COR-L47 (cell line): ENCODE results near the gene FLYWCH2.

ENCODE experiments used
- DNase-seq: peaks from one replicate; lab custom pipeline; 2025; lab: John Stamatoyannopoulos, UW

The FLYWCH2 gene

GRCh38 chr16:2853531-2854073 is 29.4 kb upstream of the FLYWCH2 start:
- DNase-seq: no peak

- no peak for DNase-seq
Observed at GRCh38 chr16:2854700-2855309, 28.2 kb upstream of the FLYWCH2 start.

- no peak for DNase-seq
Observed at GRCh38 chr16:2855536-2855935, 27.5 kb upstream of the FLYWCH2 start.

GRCh38 chr16:2856061-2856670 is 26.8 kb upstream of the FLYWCH2 start:
- DNase-seq: no peak

- DNase-seq: no peak
Observed at GRCh38 chr16:2856686-2857450, 26.1 kb upstream of the FLYWCH2 start.

GRCh38 chr16:2857451-2858244 is 25.4 kb upstream of the FLYWCH2 start, which contains the start of gene PRSS22:
PRSS22 (minus strand) TSS chr16:2858170; CDS start chr16:2858104, 66 bp downstream.
- DNase-seq: no peak

GRCh38 chr16:2858245-2859025 is 24.6 kb upstream of the FLYWCH2 start:
- DNase-seq: no peak

GRCh38 chr16:2859686-2860265 is 23.2 kb upstream of the FLYWCH2 start:
- no peak for DNase-seq

GRCh38 chr16:2860826-2861567 is 22.0 kb upstream of the FLYWCH2 start:
- DNase-seq: no peak

GRCh38 chr16:2865651-2866050 is 17.4 kb upstream of the FLYWCH2 start:
- DNase-seq: no peak

- no peak for DNase-seq
Observed at GRCh38 chr16:2866431-2866830, 16.6 kb upstream of the FLYWCH2 start.

GRCh38 chr16:2867661-2867986 is 15.4 kb upstream of the FLYWCH2 start:
- DNase-seq: no peak

GRCh38 chr16:2867987-2868789 is 14.8 kb upstream of the FLYWCH2 start:
- peak; percentile 82 for DNase-seq

GRCh38 chr16:2871926-2872325 is 11.1 kb upstream of the FLYWCH2 start:
- no peak for DNase-seq

- DNase-seq: no peak
Observed at GRCh38 chr16:2874032-2874911, 8.7 kb upstream of the FLYWCH2 start.

- DNase-seq: peak; percentile 58
Observed at GRCh38 chr16:2874912-2875362, 8.1 kb upstream of the FLYWCH2 start.

- DNase-seq: no peak
Observed at GRCh38 chr16:2879854-2880508, 3.0 kb upstream of the FLYWCH2 start.
